GM12872 (cell line): Measurements from ENCODE around the gene SLC9C2.

ENCODE experiments used
- CTCF ChIP-seq: IDR thresholded peaks from 3 replicates; pipeline ENCODE4 v1.5.1; 2011; ENCODE audit warnings: low read depth, mild to moderate bottlenecking, low read length, moderate library complexity; ENCODE audit not compliant: insufficient read depth

The SLC9C2 gene

GRCh38 chr1:173603056-173603591 is at the start of gene SLC9C2:
TSS of gene SLC9C2 (minus strand) at chr1:173603072. CDS start at chr1:173601776, 1,296 bp downstream.
- TF ChIP-seq CTCF: no peak

DNA sequence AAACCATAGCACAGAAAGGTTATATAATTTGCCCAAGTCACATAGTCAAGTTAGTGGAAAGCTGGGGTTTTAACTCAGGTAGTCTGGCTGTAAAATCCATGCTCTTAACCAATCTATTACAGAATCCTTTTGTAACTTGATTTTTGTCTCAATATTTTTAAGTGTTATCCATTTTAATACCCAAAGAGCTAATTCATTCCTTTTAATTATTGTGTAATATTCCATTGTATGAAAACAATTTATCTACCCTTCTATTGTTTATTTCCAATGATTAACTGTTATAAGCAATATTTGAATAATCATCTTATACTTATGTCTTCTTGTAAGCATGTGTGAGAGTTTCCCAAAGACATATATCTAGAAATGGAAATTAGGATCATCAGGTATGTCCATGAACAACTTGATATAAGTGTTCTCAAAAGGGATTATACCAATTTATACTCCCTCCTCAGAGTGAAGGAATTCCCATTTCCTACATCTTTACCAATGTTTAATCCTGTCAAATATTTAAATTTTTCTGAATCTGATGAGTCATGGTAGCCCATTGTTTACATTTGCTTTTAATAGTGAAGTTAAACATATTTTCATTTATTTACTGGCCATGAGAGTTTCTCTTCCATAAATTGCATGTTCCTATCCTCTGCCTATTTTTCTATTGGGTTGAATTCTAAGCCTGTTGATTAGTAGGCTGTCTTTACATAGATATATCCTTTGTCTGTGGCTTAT is 46.2 kb upstream of the SLC9C2 start:
- TF ChIP-seq CTCF: no peak

- no peak for TF ChIP-seq CTCF
Observed at GRCh38 chr1:173646656-173647055, 43.8 kb upstream of the SLC9C2 start.

- TF ChIP-seq CTCF: no peak
Observed at GRCh38 chr1:173639102-173639501, 36.2 kb upstream of the SLC9C2 start.

DNA sequence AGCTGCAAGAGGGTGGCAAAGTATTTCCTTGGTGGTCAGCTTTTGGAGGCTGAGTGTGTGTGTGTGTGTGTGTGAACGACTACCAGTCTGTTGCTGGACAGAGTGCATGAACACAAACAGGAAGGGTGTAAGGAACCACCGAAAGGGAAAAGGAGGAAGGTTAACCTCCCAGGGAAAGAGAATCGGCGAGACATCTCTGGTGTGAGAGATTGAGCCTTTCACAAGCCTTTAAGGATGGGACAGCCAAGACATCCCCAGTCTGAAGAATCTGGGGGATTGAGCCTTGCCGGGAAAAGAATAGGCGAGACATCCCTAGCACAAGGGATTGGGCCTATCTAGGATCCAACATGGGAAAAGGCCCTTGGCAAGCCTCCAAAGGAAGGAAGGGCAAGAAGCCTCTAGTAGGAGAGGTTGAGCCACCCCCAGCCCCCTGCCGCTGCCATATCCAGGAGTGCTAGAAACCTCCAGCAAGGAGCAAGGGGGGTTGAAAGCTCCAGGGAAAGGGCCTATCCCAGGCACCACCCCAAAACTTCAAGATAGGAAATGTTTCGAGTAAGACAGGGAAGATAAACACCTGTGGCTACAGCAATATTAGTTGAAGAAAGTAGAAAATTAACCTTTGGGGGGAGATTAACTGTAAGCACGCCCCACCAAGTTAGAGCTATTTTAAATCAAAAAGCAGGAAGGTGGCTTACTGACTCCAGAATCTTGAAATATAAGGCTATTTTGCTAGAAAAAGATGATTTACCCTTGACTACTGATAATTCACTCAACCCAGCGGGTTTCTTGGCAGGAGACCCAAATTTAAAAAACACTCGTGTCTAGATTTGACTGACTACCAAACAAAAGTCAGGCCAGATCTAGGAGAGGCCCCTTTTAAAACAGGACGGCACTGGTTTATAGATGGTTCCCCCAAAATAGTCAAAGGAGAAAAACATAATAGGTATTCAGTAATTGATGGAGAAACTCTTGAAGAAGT is 35.5 kb upstream of the SLC9C2 start:
- TF ChIP-seq CTCF: no peak

DNA sequence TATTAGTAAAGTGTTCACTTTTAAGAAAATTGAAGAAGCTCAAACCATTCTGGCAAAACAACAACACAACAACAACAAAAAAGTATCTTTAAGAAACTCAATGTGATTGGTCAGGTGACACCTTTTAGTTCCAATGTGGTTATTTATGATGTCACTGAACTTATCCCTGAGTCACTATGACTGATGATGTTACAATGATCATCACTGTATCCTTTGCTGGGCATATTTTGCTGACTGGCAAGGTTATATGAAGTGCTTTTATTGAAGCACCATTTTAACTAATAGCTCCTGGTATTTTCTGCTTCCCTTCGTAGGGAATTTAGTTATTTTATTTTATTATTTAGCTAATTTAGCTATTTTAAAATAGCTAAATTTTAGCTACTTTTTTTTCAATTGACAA is 32.2 kb upstream of the SLC9C2 start, which contains the start of gene TEX50:
TSS of gene TEX50 (plus strand) at position 223 of the 400 bp plus-strand sequence. CDS start 184 bp downstream, outside the sequence.
- TF ChIP-seq CTCF: no peak

- no peak for TF ChIP-seq CTCF
Observed at GRCh38 chr1:173628888-173629287, 26.0 kb upstream of the SLC9C2 start.
